ENCODE measurements around the gene CCDC88A. TPM values are rescaled to one million over a fixed set of nuclear protein-coding genes. Genes with fewer than 3 reads are reported as not detected.
"Not testable (repeated sequence)": the region's sequence is repeated elsewhere in the genome, so short reads cannot be mapped to it uniquely, and the experiment has no call there.

CCDC88A gene
- total and polyA plus RNA-seq, 2 donors from 2014 or later, result 8.2 to 47.6 TPM

GRCh38 chr2:55358451-55358850 is 61.2 kb downstream of the CCDC88A start:
- no peaks in the 10 kb centered on the region for H3K27me3 ChIP-seq (ENCODE audit: control insufficient read depth, insufficient read depth, low read length)
- H3K9me3 ChIP-seq (ENCODE audit: control insufficient read depth in 2 of 3, insufficient read depth in 1 of 3, low read length in 3 of 3), result no peaks in the 10 kb centered on the region
- DNase-seq (no peak), FAIRE-seq (no peak)
- no peak for TF ChIP-seq CTCF (IDR thresholded peaks at IDR 0.05; ENCODE audit: borderline replicate concordance, extremely low read depth, insufficient read depth)
- H3K4me3 ChIP-seq (ENCODE audit: low read length in 3 of 3), result no peak overlapping the region
- intact Hi-C loops (cut with DNase I), result no loop called here
- no peaks in the 10 kb centered on the region for H3K4me1 ChIP-seq (ENCODE audit: control insufficient read depth in 2 of 3, insufficient read depth in 2 of 3, low read depth in 1 of 3, low read length in 3 of 3)
- H3K9ac ChIP-seq (ENCODE audit: low read length in 3 of 3), result no peak overlapping the region
- no peaks in the 10 kb centered on the region for H3K36me3 ChIP-seq (ENCODE audit: control insufficient read depth in 2 of 3, insufficient read depth in 3 of 3, low read length in 3 of 3)
- H3K27ac ChIP-seq (ENCODE audit: low read depth in 2 of 2, low read length in 2 of 2), result no peak overlapping the region

- H3K27ac ChIP-seq (ENCODE audit: low read depth in 2 of 2, low read length in 2 of 2), result no peak overlapping the region
- intact Hi-C loops (cut with DNase I), result no loop called here
- no peaks in the 10 kb centered on the region for H3K36me3 ChIP-seq (ENCODE audit: control insufficient read depth in 2 of 3, insufficient read depth in 3 of 3, low read length in 3 of 3)
- H3K9ac ChIP-seq (ENCODE audit: low read length in 3 of 3), result no peak overlapping the region
- no peak overlapping the region for H3K4me3 ChIP-seq (ENCODE audit: low read length in 3 of 3)
- no peak for TF ChIP-seq CTCF (IDR thresholded peaks at IDR 0.05; ENCODE audit: borderline replicate concordance, extremely low read depth, insufficient read depth)
- H3K27me3 ChIP-seq (ENCODE audit: control insufficient read depth, insufficient read depth, low read length), result no peaks in the 10 kb centered on the region
- no peak for FAIRE-seq
- no peak for DNase-seq
- no peaks in the 10 kb centered on the region for H3K9me3 ChIP-seq (ENCODE audit: control insufficient read depth in 2 of 3, insufficient read depth in 1 of 3, low read length in 3 of 3)
- H3K4me1 ChIP-seq (ENCODE audit: control insufficient read depth in 2 of 3, insufficient read depth in 2 of 3, low read depth in 1 of 3, low read length in 3 of 3), result no peaks in the 10 kb centered on the region
Measured at GRCh38 chr2:55357927-55358326, 61.7 kb downstream of the CCDC88A start.

- H3K4me1 ChIP-seq (ENCODE audit: control insufficient read depth in 2 of 3, insufficient read depth in 2 of 3, low read depth in 1 of 3, low read length in 3 of 3), result no peaks in the 10 kb centered on the region
- no peaks in the 10 kb centered on the region for H3K9me3 ChIP-seq (ENCODE audit: control insufficient read depth in 2 of 3, insufficient read depth in 1 of 3, low read length in 3 of 3)
- intact Hi-C loops (cut with DNase I), result no loop called here
- DNase-seq, result no peak
- H3K36me3 ChIP-seq (ENCODE audit: control insufficient read depth in 2 of 3, insufficient read depth in 3 of 3, low read length in 3 of 3), result no peaks in the 10 kb centered on the region
- H3K9ac ChIP-seq (ENCODE audit: low read length in 3 of 3), result no peak overlapping the region
- no peak for TF ChIP-seq CTCF (IDR thresholded peaks at IDR 0.05; ENCODE audit: borderline replicate concordance, extremely low read depth, insufficient read depth)
- no peaks in the 10 kb centered on the region for H3K27me3 ChIP-seq (ENCODE audit: control insufficient read depth, insufficient read depth, low read length)
- H3K4me3 ChIP-seq (ENCODE audit: low read length in 3 of 3), result no peak overlapping the region
- FAIRE-seq, result no peak
- no peak overlapping the region for H3K27ac ChIP-seq (ENCODE audit: low read depth in 2 of 2, low read length in 2 of 2)
Measured at GRCh38 chr2:55357164-55357563, 62.5 kb downstream of the CCDC88A start.

GRCh38 chr2:55356136-55356535 is 63.5 kb downstream of the CCDC88A start:
- H3K9me3 ChIP-seq (ENCODE audit: control insufficient read depth in 2 of 3, insufficient read depth in 1 of 3, low read length in 3 of 3); H3K36me3 ChIP-seq (ENCODE audit: control insufficient read depth in 2 of 3, insufficient read depth in 3 of 3, low read length in 3 of 3); H3K27me3 ChIP-seq (ENCODE audit: control insufficient read depth, insufficient read depth, low read length); H3K4me1 ChIP-seq (ENCODE audit: control insufficient read depth in 2 of 3, insufficient read depth in 2 of 3, low read depth in 1 of 3, low read length in 3 of 3); intact Hi-C loops (cut with DNase I); H3K4me3 ChIP-seq (ENCODE audit: low read length in 3 of 3); H3K9ac ChIP-seq (ENCODE audit: low read length in 3 of 3); H3K27ac ChIP-seq (ENCODE audit: low read depth in 2 of 2, low read length in 2 of 2); FAIRE-seq; DNase-seq: not testable (repeated sequence)
